GM19438 (cell line): ENCODE measurements around the gene SLFN5.
"Not testable (repeated sequence)": the region's sequence is repeated elsewhere in the genome, so short reads cannot be mapped to it uniquely, and the experiment has no call there.

Source experiments
- ATAC-seq: cut with Tn5 transposase; IDR thresholded peaks from one replicate; pipeline ENCODE4 v1.9.1; 2021; ENCODE audit warnings: low read depth; ENCODE audit not compliant: unreplicated experiment

Gene SLFN5

DNA sequence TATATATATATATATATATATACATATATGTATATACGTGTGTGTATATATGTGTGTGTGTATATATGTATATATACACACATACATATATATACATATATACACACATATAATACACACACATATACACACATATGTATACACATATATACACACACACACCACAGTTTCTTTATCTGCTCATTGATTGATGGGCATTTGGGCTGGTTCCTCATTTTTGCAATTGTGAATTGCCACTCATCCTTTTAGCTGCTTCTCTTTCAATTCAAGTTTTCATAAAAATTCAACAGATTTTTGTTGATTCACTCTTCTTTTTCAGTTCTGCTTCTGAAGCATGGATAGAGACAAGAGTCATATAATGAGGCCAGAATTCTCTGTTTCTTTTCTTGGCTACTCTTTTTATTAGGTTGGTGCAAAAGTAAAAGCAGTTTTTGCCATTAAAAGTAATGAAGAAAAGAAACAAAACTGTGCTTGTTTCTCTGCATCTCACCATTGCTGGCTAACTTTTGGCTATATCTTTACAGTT lies 44.5 kb downstream of the SLFN5 start:
- no peak for ATAC-seq

DNA sequence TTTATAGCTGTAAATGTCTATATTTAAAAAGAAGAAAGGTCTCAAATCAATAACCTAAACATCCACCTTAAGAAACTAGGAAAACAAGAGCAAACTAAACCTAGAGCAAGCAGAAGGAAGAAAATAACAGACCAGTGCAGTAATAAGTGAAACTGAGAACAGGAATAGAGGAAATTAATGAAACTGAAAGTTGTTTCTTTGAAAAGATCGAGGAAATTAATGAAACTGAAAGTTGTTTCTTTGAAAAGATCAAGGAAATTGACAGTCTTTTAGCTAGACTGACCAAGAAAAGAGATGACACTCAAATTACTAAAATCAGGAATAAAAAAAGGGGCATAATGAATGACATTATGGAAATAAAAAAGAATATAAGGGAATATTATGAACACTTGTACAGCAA lies 46.4 kb downstream of the SLFN5 start:
- ATAC-seq = no peak

DNA sequence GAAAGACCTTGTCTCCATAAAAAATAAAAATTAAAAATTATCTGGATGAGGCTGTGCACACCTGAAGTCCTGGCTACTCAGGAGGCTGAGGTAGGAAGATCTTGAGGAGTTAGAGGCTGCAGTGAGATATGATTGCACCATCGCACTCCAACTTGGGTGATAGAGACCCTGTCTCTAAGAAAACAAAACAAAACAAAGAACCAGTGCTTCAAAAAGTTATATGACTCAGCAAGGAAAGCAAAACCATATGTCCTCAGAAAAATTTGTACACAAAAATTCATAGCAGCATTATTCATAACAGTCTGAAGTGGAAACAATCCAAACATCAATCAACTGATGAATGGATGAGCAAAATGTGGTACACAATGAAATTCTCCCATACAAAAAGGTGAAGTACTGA lies 48.9 kb downstream of the SLFN5 start:
- ATAC-seq = no peak

DNA sequence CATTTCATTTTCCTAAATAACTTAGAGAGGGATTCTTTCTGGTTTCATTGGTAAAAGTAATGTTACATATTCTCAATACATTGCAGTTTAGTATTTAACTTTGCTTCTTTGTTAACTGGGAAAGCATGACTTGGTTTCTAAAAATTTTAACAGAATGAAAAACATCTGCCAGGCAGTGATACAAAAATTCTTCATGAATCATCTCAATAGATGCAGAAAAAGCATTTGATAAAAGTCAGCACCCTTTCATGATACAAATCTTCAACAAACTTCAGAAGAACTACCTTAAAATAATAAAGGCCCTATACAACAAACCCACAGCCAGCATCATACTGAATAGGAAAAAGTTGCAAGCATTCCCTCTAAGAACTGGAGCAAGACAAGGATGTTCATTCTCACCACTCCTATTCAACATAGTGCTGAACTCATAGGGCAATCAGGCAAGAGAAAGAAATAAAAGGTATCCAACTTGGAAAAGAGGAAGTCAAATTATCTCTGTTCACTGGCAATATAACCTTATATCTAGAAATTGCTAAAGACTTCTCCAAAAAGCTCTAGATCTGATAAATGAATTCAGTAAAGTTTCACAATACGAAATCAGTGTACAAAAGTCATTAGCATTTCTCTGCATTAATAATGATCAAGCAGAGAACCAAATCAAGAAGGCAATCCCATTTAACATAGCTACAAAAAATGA lies 50.4 kb downstream of the SLFN5 start:
- ATAC-seq = no peak

DNA sequence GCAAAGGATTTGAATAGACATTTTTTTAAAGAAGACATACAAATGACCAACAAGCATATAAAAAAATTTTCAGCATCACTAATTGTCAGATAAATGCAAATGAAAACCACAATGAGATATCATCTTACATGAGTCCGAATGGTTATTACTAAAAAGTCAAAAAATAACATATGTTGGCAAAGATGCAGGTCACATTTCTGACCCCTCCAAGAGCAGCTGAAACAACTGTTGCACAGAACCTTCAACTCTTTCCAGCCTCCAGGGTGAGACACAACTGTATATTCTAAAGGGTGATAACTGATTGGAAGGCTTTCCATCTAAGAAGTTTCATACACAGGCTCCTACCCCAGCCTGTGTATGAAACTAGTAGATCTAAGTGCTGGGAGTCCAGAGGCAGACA lies 51.9 kb downstream of the SLFN5 start:
- ATAC-seq = no peak

DNA sequence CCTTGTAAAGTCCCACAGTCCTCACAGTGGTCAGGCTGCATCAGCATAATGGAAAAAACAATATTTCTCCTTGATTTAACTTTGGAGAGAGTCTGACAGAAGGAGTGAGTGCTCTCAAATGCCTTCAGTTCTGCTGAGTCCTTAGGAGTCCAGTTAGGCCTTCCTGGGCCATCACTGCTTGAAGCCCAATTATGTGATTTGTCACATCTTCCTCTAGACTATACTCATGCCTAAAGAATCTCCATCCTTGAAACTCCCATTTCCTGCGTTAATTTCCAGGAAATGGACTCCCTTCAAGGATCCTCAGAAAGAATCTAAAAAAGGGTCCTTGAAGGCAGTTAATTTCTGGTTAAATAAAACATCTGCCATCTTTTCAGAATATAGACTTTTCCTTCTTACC lies 52.8 kb downstream of the SLFN5 start:
- ATAC-seq = no peak

DNA sequence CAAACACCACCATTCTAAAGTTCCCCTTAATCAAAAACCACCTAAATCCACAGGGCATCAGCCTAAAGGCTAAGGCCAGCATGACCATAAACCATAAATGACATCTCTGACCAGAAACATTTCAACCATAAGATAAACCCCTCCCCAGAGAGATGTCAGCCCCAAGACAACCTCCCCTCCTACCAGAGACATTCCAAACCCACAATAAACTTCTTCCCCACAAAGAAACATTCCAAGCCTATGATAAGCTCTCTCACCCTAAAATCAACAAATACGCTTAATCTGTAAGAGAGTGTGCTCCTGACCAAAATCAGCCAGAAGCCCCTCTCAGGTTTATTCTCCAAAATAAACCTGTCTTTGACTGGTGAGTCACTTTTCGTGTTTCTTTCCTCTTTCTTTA lies 54.8 kb downstream of the SLFN5 start:
- no peak for ATAC-seq

DNA sequence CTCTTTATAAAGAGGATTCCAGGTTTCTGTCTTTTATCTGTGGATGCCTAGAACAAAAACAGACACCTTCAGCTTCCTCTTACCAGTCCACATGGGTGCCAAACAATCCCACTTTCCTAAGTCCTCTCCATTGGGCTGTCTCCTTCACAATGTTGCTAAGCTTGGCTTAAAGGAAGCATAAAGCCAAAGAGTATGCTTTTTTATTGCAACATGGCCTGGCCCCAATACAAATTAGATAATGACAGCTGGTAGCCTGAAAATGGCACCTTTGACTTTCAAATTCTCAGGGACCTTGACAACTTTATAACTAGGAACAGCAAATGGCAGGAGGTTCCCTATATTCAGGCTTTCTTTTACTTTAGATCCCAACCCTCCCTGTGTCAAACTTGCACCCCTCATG lies 55.8 kb downstream of the SLFN5 start:
- ATAC-seq = no peak

DNA sequence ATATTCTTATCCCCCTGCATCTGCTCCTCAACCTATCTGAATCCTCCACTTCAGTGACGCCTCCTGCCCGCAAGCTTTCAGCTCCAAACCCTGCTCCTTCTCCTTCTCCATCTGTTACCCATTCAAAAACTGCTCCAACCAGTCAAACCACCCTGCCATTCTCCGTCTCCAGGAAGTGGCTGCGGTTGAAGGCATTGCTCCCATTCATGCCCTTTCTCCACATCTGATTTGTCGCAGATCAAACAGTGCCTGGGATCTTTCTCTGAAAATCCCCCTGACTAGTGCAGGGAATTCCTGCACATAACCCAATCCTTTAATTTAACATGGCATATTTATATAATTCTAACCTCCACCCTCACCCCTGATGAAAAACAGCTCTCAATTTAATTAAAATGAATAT lies 56.3 kb downstream of the SLFN5 start:
- no peak for ATAC-seq

DNA sequence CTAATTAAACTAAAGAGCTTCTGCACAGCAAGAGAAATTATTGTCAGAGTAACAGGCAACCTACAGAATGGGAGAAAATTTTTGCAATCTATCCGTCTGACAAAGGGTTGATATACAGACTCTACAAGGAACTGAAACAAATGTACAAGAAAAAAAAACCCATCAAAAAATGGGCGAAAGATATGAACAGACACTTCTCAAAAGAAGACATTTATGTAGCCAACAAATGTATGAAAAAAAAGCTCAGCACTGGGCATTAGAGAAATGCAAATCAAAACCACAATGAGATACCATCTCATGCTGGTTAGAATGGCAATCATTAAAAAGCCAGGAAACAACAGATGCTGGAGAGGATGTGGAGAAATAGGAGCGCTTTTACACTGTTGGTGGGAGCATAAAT lies 66.5 kb downstream of the SLFN5 start:
- not testable (repeated sequence) for ATAC-seq

DNA sequence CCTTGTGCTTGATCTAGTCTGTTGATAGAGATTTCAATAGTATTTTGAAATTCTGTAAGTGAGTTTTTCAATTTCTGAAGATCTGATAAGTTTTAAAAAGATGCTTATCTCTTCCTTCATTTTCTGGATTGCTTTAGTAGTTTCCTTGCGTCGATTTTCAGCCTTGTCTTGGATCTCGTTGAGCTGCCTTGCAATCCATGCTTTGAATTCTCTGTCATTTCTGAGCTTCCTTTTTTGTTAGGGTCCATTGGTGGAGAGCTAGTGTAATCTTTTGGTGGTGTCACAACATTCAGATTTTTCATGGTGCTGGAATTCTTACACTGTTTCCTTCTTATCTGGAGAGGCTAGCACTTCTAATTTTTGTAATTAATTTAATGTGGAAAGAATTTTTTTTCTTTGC lies 69.5 kb downstream of the SLFN5 start:
- ATAC-seq = no peak

DNA sequence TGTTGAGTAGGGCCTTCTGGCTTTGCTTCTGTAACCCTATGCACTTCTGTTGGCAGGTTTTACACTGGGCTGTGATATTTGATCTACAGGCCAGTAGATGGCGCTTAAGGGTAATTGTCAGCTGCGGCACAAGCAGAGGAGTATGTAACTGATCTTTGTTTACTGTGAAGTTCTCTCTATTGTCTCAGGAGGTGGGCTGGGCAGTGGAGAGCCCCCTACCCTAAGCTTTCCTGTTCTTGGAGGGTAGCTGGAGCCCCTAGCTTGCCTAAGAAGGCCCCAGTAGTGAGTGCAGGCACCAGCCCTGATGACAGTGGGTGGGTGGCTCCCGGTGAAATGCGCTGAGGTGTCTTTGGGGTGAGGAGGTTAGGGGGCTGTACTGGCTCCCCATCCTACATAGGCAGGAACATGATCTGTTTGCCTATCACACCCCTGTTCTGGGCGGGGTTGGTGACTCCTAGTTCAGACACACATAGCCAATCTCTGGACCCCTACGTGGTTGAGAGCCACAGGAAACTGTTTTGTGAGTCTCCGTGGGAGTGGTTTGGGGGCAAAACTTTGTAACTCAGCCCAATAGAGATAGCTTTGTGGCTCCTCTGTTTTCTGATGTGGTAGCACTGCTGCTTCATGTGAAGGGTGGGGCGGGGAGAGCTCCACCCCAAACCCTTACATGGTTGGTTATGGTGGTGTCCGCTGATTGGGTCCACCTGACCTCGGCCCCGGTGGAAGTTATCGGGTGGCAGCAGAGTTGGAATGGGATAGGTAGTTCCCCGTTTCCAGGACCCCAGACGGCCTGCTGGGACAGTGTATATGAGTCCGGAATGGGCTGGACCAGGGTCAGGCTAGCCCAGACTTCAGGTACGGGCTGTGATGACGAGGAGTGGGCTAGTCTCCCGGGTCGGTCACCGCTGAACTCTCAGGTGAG lies 70.2 kb downstream of the SLFN5 start:
- ATAC-seq = peak; percentile 70

DNA sequence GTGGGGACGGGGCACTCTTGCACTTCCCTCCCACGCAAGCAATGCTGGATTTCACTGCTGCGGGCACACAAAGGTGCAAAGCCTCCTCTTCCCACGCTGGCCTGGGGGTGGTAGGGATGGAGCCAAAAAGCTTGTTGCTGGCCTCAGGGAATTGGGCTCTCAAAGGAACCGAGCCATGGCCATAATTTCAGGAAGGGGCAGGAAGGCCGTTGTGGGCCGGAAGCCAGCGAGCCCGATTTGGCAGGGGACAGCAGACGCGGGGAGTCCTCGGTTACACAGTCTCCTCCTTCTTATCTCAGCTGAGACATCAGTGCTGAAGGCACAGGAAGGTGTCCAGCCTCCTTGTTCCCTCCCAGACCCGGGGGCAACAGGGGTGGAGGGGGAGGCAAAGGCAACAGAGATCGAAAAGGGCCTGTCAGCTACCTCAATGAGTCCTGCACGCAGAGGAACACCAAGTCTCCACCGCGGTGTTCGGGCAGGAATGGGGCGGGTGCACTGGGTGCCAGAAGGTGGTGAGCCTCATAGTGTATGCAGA lies 71.1 kb downstream of the SLFN5 start:
- ATAC-seq = no peak

DNA sequence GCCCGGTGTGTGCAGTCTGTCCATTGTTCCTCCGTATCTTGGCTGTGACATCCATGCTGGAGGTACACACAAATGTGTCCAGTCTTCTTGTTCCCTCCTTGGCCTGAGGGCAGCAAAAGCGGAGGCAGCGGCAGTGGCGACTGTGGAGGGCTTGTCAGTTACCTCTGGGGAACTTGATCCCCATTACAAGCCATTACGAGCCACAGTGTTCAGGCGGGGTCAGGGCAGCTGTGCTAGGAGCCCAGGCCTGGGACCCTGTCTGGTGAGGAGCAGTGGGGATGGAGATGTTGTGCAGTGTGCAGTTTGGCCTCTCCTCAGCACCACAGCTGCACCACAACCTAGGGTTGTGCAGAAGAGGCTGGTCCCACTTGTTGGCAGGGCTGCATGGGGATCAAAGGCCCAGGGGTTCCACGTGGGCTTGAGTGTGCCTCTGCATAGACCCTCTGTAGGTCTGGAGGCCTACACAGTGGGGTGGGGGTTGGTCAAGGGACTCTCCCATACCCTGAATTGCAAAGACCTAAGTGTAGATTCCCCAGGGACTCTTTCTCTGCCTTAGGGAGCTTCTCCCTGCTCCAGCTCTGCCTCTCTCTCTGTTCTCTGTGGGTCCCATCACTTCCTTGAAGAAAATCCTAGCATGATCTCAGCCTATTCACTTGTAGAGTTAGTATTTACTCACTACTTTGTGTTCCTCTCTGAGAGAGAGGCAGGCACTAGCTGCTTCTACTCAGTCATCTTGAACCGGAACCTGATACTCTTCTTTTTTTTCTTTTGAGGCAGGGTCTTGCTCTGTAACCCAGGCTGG lies 71.7 kb downstream of the SLFN5 start:
- ATAC-seq = no peak

DNA sequence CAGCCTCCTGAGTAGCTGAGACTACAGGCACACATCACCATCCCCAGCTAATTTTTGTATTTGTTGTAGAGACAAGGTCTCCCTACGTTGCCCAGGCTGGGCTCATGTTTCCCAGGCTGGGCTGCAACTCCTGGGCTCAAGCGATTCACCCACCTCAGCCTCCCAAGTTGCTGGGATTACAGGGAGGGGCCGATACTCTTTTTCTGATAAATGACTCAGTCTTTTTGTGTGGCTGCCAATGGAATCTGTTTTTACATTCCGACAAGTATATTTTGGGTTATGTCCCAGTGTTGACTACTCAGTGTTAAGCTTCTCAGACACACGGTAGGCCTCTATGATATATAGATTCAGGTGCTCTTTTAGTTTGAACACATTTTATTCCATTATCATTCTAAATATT lies 72.4 kb downstream of the SLFN5 start:
- ATAC-seq = no peak

DNA sequence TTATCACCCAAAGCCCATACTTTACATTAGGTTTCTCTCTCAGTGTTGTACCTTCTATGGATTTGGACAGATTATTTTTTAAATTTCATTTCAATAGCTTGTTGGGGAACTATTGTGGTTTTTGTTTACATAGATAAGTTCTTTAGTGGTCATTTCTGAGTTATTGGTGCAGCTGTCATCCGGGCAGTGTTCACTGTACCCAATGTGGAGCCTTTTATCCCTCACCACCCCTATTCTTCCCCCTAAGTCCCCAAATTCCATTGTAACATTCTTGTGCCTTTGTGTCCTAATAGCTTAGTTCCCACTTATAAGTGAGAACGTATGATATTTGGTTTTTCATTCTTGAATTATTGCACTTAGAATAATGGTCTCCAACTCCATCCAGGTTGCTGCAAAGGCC lies 73.1 kb downstream of the SLFN5 start:
- ATAC-seq = no peak

DNA sequence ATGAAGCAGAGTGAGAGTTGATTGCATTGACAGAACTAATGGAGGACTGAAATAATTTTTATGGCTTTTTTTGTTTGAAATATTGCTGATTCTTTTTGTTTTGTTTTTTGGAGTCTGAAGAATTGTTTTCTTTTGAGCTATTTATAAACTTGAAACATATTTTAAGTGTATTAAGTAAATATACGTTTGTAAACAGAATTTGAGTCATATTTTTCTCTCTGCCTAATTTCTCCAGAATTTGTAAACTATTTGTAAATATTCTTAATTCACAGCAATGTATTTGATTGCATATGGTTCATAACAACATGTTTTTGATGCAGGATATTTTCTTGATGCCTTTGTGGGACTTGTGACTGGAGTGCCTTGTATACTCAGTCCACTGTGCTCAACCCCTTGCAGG lies 79.9 kb downstream of the SLFN5 start:
- no peak for ATAC-seq
